H1 (cell line): ENCODE data around the gene DRAM1. TPM values are rescaled to one million over a fixed set of nuclear protein-coding genes. Genes with fewer than 3 reads are reported as not detected.

ENCODE experiments used
- CTCF ChIA-PET: fragments of 300-600 bp; sonication (Branson Sonifier 250); formaldehyde crosslinking; loops from one replicate; lab custom pipeline; 2021; ENCODE audit not compliant: partially characterized antibody; lab: Charles Lee
- POLR2A ChIA-PET: fragments of 300-600 bp; sonication (Branson Sonifier 250); formaldehyde crosslinking; loops from one replicate; lab custom pipeline; 2021; ENCODE audit warnings: inconsistent platforms; ENCODE audit not compliant: partially characterized antibody; lab: Charles Lee
- DNase-seq, 2 experiments: peaks; one replicate each; pipeline versions ENCODE4 v3.0.0 to v3.0.0-alpha.2; 2010 to 2022; ENCODE audit warnings: low spot score in 2 of 2, low read depth in 1 of 2, mixed read lengths in 1 of 2
- FAIRE-seq: peaks from 2 replicates; lab custom pipeline; 2011; peaks lifted over from hg19 to GRCh38; lab: Jason Lieb, UNC
- H2AFZ ChIP-seq: 2 replicates; pipeline ENCODE4 v1.8.1; 2012; ENCODE audit warnings: low read length, inconsistent platforms
- H2AK5ac ChIP-seq: 2 replicates; pipeline ENCODE4 v1.6.1; 2013; ENCODE audit warnings: low read depth, low read length
- H2BK120ac ChIP-seq: replicated peaks from 2 replicates; pipeline ENCODE3; 2013; ENCODE audit warnings: low read depth, low read length, inconsistent platforms
- H2BK12ac ChIP-seq: 2 replicates; pipeline ENCODE4 v1.6.1; 2013; ENCODE audit warnings: low read depth, low read length
- H2BK15ac ChIP-seq: 2 replicates; pipeline ENCODE4 v1.6.1; 2013; ENCODE audit warnings: low read length
- H2BK20ac ChIP-seq: 2 replicates; pipeline ENCODE4 v1.6.1; 2013; ENCODE audit warnings: low read length
- H2BK5ac ChIP-seq: 2 replicates; pipeline ENCODE4 v1.6.1; 2013; ENCODE audit warnings: low read depth, low read length
- H3K14ac ChIP-seq: 2 replicates; pipeline ENCODE4 v1.6.1; 2013; ENCODE audit warnings: inconsistent platforms; ENCODE audit not compliant: insufficient read length
- H3K18ac ChIP-seq: 2 replicates; pipeline ENCODE4 v1.6.1; 2013; ENCODE audit warnings: low read length; ENCODE audit errors: extremely low read depth
- H3K23ac ChIP-seq: 2 replicates; pipeline ENCODE4 v1.6.1; 2013; ENCODE audit warnings: inconsistent platforms; ENCODE audit not compliant: insufficient read length
- H3K23me2 ChIP-seq: 2 replicates; pipeline ENCODE4 v1.6.1; 2013; ENCODE audit warnings: low read depth, low read length
- H3K27ac ChIP-seq: 2 replicates; pipeline ENCODE4 v1.6.1; 2011; ENCODE audit warnings: low read depth, low read length, inconsistent platforms
- H3K27me3 ChIP-seq, 4 experiments: replicated peaks in 1 of 4; 1 replicate in 1 of 4; 2 replicates in 3 of 4; pipeline versions ENCODE4 v1.6.1 to v1.8.1; 2011 to 2013; ENCODE audit warnings: low read length in 3 of 4, mild to moderate bottlenecking in 3 of 4, inconsistent platforms in 2 of 4, mixed read lengths in 2 of 4, moderate library complexity in 1 of 4; ENCODE audit not compliant: control insufficient read depth in 3 of 4, insufficient read depth in 3 of 4; ENCODE audit errors: extremely low read depth in 1 of 4
- H3K36me3 ChIP-seq, 4 experiments: 2 replicates each; pipeline versions ENCODE4 v1.6.1 to v1.8.1; 2011 to 2013; ENCODE audit warnings: mild to moderate bottlenecking in 4 of 4, low read length in 3 of 4, moderate library complexity in 2 of 4, control low read depth in 1 of 4, inconsistent platforms in 1 of 4; ENCODE audit not compliant: insufficient read depth in 4 of 4, control insufficient read depth in 2 of 4
- H3K4ac ChIP-seq: replicated peaks from 2 replicates; pipeline ENCODE3; 2013; ENCODE audit warnings: low read length, low read depth, mixed read lengths, inconsistent platforms; ENCODE audit not compliant: insufficient read length
- H3K4me1 ChIP-seq, 4 experiments: replicated peaks in 1 of 4; 1 replicate in 1 of 4; 2 replicates in 3 of 4; pipeline versions ENCODE4 v1.6.1 to v1.8.1; 2011 to 2013; ENCODE audit warnings: low read length in 3 of 4, inconsistent platforms in 2 of 4, mixed read lengths in 1 of 4; ENCODE audit not compliant: insufficient read depth in 4 of 4, control insufficient read depth in 3 of 4
- H3K4me2 ChIP-seq, 2 experiments: 2 replicates each; pipeline versions ENCODE4 v1.6.1 to v1.8.1; 2011 to 2013; ENCODE audit warnings: low read depth in 2 of 2, low read length in 2 of 2, control low read depth in 1 of 2, inconsistent platforms in 1 of 2, mild to moderate bottlenecking in 1 of 2; ENCODE audit not compliant: insufficient read depth in 1 of 2
- H3K4me3 ChIP-seq, 4 experiments: fragments of 200-600, 300-600 bp in 1 of 4; sonication (generic), shearing (Covaris generic), sonication (Bioruptor Twin) in 1 of 4; 2 replicates each; pipeline versions ENCODE4 v1.5.1 to v1.8.1; 2011 to 2016; ENCODE audit warnings: low read length in 4 of 4, low read depth in 3 of 4, control low read depth in 2 of 4, inconsistent platforms in 2 of 4, mild to moderate bottlenecking in 2 of 4, mixed read lengths in 1 of 4, moderate library complexity in 1 of 4; ENCODE audit not compliant: insufficient read depth in 2 of 4; ENCODE audit errors: extremely low read depth in 1 of 4
- H3K56ac ChIP-seq: replicated peaks from 2 replicates; pipeline ENCODE3; 2013; ENCODE audit warnings: low read depth, mild to moderate bottlenecking, mixed read lengths, low read length, inconsistent platforms; ENCODE audit not compliant: insufficient read length
- H3K79me1 ChIP-seq: 2 replicates; pipeline ENCODE4 v1.6.1; 2013; ENCODE audit warnings: low read depth, low read length, control low read depth
- H3K79me2 ChIP-seq, 2 experiments: 2 replicates each; pipeline versions ENCODE4 v1.6.1 to v1.8.1; 2012 to 2013; ENCODE audit warnings: low read length in 2 of 2, mild to moderate bottlenecking in 2 of 2, inconsistent platforms in 1 of 2; ENCODE audit not compliant: insufficient read depth in 2 of 2, control insufficient read depth in 1 of 2
- H3K9ac ChIP-seq, 4 experiments: replicated peaks in 1 of 4; 1 replicate in 1 of 4; 2 replicates in 3 of 4; pipeline versions ENCODE4 v1.6.1 to v1.8.1; 2011 to 2013; ENCODE audit warnings: low read depth in 3 of 4, low read length in 3 of 4, control low read depth in 2 of 4, mild to moderate bottlenecking in 2 of 4, moderate library complexity in 2 of 4, inconsistent platforms in 1 of 4; ENCODE audit errors: extremely low read depth in 1 of 4
- H3K9me3 ChIP-seq, 2 experiments: 2 replicates each; pipeline versions ENCODE4 v1.6.1 to v1.8.1; 2012 to 2013; ENCODE audit warnings: mild to moderate bottlenecking in 2 of 2, moderate library complexity in 2 of 2, control low read depth in 1 of 2, inconsistent platforms in 1 of 2, low read depth in 1 of 2, low read length in 1 of 2, mixed read lengths in 1 of 2; ENCODE audit not compliant: insufficient read depth in 2 of 2
- H4K20me1 ChIP-seq, 2 experiments: replicated peaks in 1 of 2; 2 replicates each; pipeline versions ENCODE3 to v1.8.1; 2011 to 2013; ENCODE audit warnings: inconsistent platforms in 2 of 2, low read length in 2 of 2, mild to moderate bottlenecking in 1 of 2; ENCODE audit not compliant: insufficient read depth in 2 of 2, control insufficient read depth in 1 of 2
- H4K5ac ChIP-seq: 2 replicates; pipeline ENCODE4 v1.6.1; 2013; ENCODE audit warnings: low read length, low read depth, mixed read lengths, inconsistent platforms; ENCODE audit not compliant: insufficient read length
- H4K8ac ChIP-seq: 2 replicates; pipeline ENCODE4 v1.8.0; 2013; ENCODE audit warnings: mild to moderate bottlenecking, moderate library complexity, low read length, inconsistent platforms; ENCODE audit not compliant: insufficient read depth; ENCODE audit errors: extremely low read depth
- H4K91ac ChIP-seq: replicated peaks from 2 replicates; pipeline ENCODE3; 2013; ENCODE audit warnings: low read length, mixed read lengths, inconsistent platforms; ENCODE audit not compliant: insufficient read length
- CHD1 ChIP-seq: IDR thresholded peaks from 2 replicates; pipeline ENCODE4 v1.6.1; 2012; ENCODE audit warnings: low read depth, low read length, improper control_type of control experiment
- CHD2 ChIP-seq: IDR thresholded peaks from 2 replicates; pipeline ENCODE4 v1.6.1; 2012; ENCODE audit warnings: low read length, improper control_type of control experiment
- EZH2 ChIP-seq: fragments of 200-600 bp; sonication (generic); IDR thresholded peaks from 2 replicates; pipeline ENCODE4 v1.7.1; 2012; ENCODE audit warnings: low read depth, mild to moderate bottlenecking, moderate library complexity, low read length, inconsistent platforms; ENCODE audit not compliant: severe bottlenecking
- GABPA ChIP-seq: IDR thresholded peaks from 2 replicates; pipeline ENCODE4 v1.6.1; 2011; ENCODE audit warnings: mild to moderate bottlenecking, low read length, moderate library complexity, borderline replicate concordance; ENCODE audit not compliant: insufficient read depth
- KDM5A ChIP-seq: fragments of 200-600 bp; IDR thresholded peaks from 2 replicates; pipeline ENCODE4 v1.7.1; 2012; ENCODE audit warnings: mild to moderate bottlenecking, low read length, inconsistent platforms, mixed read lengths
- RBBP5 ChIP-seq: IDR thresholded peaks from 2 replicates; pipeline ENCODE4 v1.7.1; 2012; ENCODE audit warnings: low read depth, mild to moderate bottlenecking, inconsistent platforms, low read length, moderate library complexity, borderline replicate concordance
- RNF2 ChIP-seq: fragments of 200-900, 300-1000 bp; sonication (generic); IDR thresholded peaks from 2 replicates; pipeline ENCODE4 v1.7.1; 2016; ENCODE audit warnings: borderline replicate concordance, low read depth, mild to moderate bottlenecking, antibody characterized with exemption, low read length; ENCODE audit not compliant: poor library complexity, severe bottlenecking; ENCODE audit errors: missing control alignments
- SIRT6 ChIP-seq: IDR thresholded peaks from one replicate; pipeline ENCODE4 v1.7.1; 2012; ENCODE audit warnings: low read length, inconsistent platforms
- SUZ12 ChIP-seq: fragments of 200-600 bp; sonication (generic); IDR thresholded peaks from 2 replicates; pipeline ENCODE4 v1.6.1; 2012; ENCODE audit warnings: mild to moderate bottlenecking, inconsistent platforms, low read length, moderate library complexity, mixed read lengths
- TBP ChIP-seq: IDR thresholded peaks from 2 replicates; pipeline ENCODE4 v1.6.1; 2011; ENCODE audit warnings: low read depth, low read length, improper control_type of control experiment
- TEAD4 ChIP-seq: IDR thresholded peaks from 2 replicates; pipeline ENCODE4 v1.6.1; 2012; ENCODE audit warnings: low read depth, low read length, inconsistent platforms, mixed read lengths
- WGBS, 2 experiments: shearing (Covaris generic) in 1 of 2; methylation state at CpG; one replicate each; pipeline versions ENCODE4 v1.1.6 to v1.1.7; 2013 to 2015; ENCODE audit warnings: low lambda C conversion rate in 2 of 2, mixed read lengths in 2 of 2, inconsistent platforms in 1 of 2, low coverage in 1 of 2, missing lambda C conversion rate in 1 of 2; ENCODE audit not compliant: insufficient replicate concordance in 2 of 2, insufficient coverage in 1 of 2, insufficient read length in 1 of 2; ENCODE audit errors: extremely low coverage in 1 of 2, missing lambda C conversion rate in 1 of 2; 5-methylcytosine and 5-hydroxymethylcytosine counted together
- polyA plus RNA-seq, 7 experiments: library from polyadenylated mRNA; depleted of rRNA in 3 of 7; stranded (reverse) in 5 of 7; unstranded in 2 of 7; fragments of >200 nt in 5 of 7; fragments of 200-250 nt in 2 of 7; gene quantifications; 1 replicate in 5 of 7; 2 replicates in 1 of 7; 4 replicates in 1 of 7; pipeline versions ENCODE4 v1.2.1 to v1.2.3, GENCODE V29; 2011 to 2013; ENCODE audit warnings: missing spikeins in 2 of 7, mixed read lengths in 2 of 7
- total RNA-seq: library from RNA; stranded (reverse); fragmentation: NEBNext Ultra II Directional; extraction: Animal tissue kit (Norgen Biotek cat#: 25700); gene quantifications from 2 replicates; pipeline ENCODE4 v1.2.1, GENCODE V29; 2021
- TF ChIP-seq, protein P1 (sequence below): IDR thresholded peaks from 2 replicates; pipeline ENCODE4 v1.6.1; 2011; ENCODE audit warnings: low read depth, mild to moderate bottlenecking, low read length; ENCODE audit not compliant: insufficient read depth

Gene DRAM1
- total and polyA plus RNA-seq, 2 of the 8 experiments (the other 6 are each of a cell fraction or from before 2014, with no cell fraction given) = 4.6 to 6.2 TPM

- Histone ChIP-seq H3K79me1 (no peaks in the 10 kb centered on the region), H3K23me2 (no peaks in the 10 kb centered on the region), H3K27me3 (no peaks in the 10 kb centered on the region), H3K9ac (no peak overlapping the region), H2BK12ac (no peak overlapping the region), H4K91ac (no peak overlapping the region), H2BK5ac (no peak overlapping the region), H2BK15ac (no peak overlapping the region), H3K36me3 (no peaks in the 10 kb centered on the region), H4K20me1 (no peaks in the 10 kb centered on the region), H3K14ac (no peak overlapping the region), H2AFZ (no peak overlapping the region), H3K4ac (no peak overlapping the region), H3K56ac (peak overlapping the region; percentile 59), H3K18ac (no peak overlapping the region), H4K8ac (no peak overlapping the region), H3K4me3 (no peak overlapping the region), H4K5ac (no peak overlapping the region), H3K4me2 (no peak overlapping the region), H3K23ac (peak overlapping the region; percentile 32), H3K4me1 (no peaks in the 10 kb centered on the region), H3K79me2 (no peaks in the 10 kb centered on the region), H2BK120ac (no peak overlapping the region), H3K27ac (no peak overlapping the region), H3K9me3 (no peaks in the 10 kb centered on the region), H2BK20ac (no peak overlapping the region), H2AK5ac (no peak overlapping the region)
- CTCF ChIA-PET = interaction anchor here (0.6 to 16.1 kb wide), 4 partner anchors 7 to 1846 kb away, joined by 3 to 190 read pairs (median 10); partner anchors contain the start of gene GNPTAB
- FAIRE-seq = no peak
- WGBS, 2 experiments = 77% methylated on average over 5 of the region's 5 CpGs; no CpG with 5 or more reads in 1 of the 2 experiments
- TF ChIP-seq EZH2 (no peak), KDM5A (no peak), CHD2 (no peak), RBBP5 (no peak), TBP (no peak), RNF2 (no peak), SIRT6 (no peak), GABPA (no peak), SUZ12 (no peak), TEAD4 (no peak), CHD1 (no peak)
- TF ChIP-seq, protein P1, sequence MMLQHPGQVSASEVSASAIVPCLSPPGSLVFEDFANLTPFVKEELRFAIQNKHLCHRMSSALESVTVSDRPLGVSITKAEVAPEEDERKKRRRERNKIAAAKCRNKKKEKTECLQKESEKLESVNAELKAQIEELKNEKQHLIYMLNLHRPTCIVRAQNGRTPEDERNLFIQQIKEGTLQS = no peak
- POLR2A ChIA-PET = no interaction called here
- DNase-seq = no peak
Observed at GRCh38 chr12:101847325-101847724, 30.1 kb upstream of the DRAM1 start.
